Vagina (tissue), 2 donors: ENCODE results near the gene POU6F2. TPM values are rescaled to one million over a fixed set of nuclear protein-coding genes. Genes with fewer than 3 reads are reported as not detected.
"Not testable (repeated sequence)": the region's sequence is repeated elsewhere in the genome, so short reads cannot be mapped to it uniquely, and the experiment has no call there.

Experiments used
- DNase-seq, 2 donors: peaks; one replicate each; pipeline ENCODE4 v3.0.0-alpha.2; 2017; ENCODE audit errors: extremely low spot score in 2 of 2
- H3K27ac ChIP-seq: fragments of 200-600 bp; sonication (generic); one replicate; pipeline ENCODE4 v1.5.1; 2019
- H3K27me3 ChIP-seq: fragments of 200-600 bp; sonication (generic); one replicate; pipeline ENCODE4 v1.5.1; 2019
- H3K36me3 ChIP-seq, 2 donors: fragments of 200-600 bp; sonication (generic); one replicate each; pipeline ENCODE4 v1.5.1; 2017 to 2019
- H3K4me1 ChIP-seq: fragments of 200-600 bp; sonication (generic); one replicate; pipeline ENCODE4 v1.5.1; 2019
- H3K4me3 ChIP-seq, 2 donors: fragments of 200-600 bp; sonication (generic); 1 replicate in 1 of 2; 2 replicates in 1 of 2; pipeline ENCODE4 v1.5.1; 2016 to 2019
- H3K9me3 ChIP-seq: fragments of 200-600 bp; sonication (generic); one replicate; pipeline ENCODE4 v1.5.1; 2019
- CTCF ChIP-seq, 3 experiments: fragments of 450-650 bp in 2 of 3; fragments of 200-600 bp in 1 of 3; sonication (generic) in 1 of 3; IDR thresholded peaks; one replicate each; pipeline ENCODE4 v1.5.1; 2017 to 2019; ENCODE audit warnings: antibody characterized with exemption in 3 of 3, mild to moderate bottlenecking in 2 of 3, moderate library complexity in 2 of 3
- POLR2A ChIP-seq, 2 donors: fragments of 450-650 bp; IDR thresholded peaks; one replicate each; pipeline ENCODE4 v1.6.1; 2017; ENCODE audit warnings: antibody characterized with exemption in 2 of 2, mild to moderate bottlenecking in 2 of 2, moderate library complexity in 2 of 2
- POLR2AphosphoS5 ChIP-seq, 2 donors: sonication (generic); formaldehyde crosslinking; IDR thresholded peaks; one replicate each; pipeline ENCODE4 v1.9.0; 2017; ENCODE audit warnings: antibody characterized with exemption in 2 of 2, mild to moderate bottlenecking in 2 of 2, low read depth in 1 of 2; ENCODE audit not compliant: insufficient read depth in 1 of 2
- intact Hi-C: fragments of 100-400 bp; cut with DNase I; formaldehyde crosslinking; loops from one replicate; pipeline ENCODE4 v1.15.1; 2023
- total RNA-seq: library from RNA; depleted of rRNA; stranded (reverse); fragments of >200 nt; gene quantifications from one replicate; pipeline ENCODE4 v1.2.3, GENCODE V29; 2016

The POU6F2 gene
- total RNA-seq, 1 donor from 2014 or later = not detected

- no peak for TF ChIP-seq CTCF (IDR thresholded peaks at IDR 0.05)
- no peak for TF ChIP-seq POLR2AphosphoS5 (IDR thresholded peaks at IDR 0.05; ENCODE audit: insufficient read depth in 1 of 2, low read depth in 1 of 2)
- no peak for TF ChIP-seq POLR2A (IDR thresholded peaks at IDR 0.05)
- H3K36me3 ChIP-seq = no peaks in the 10 kb centered on the region
- no peak overlapping the region for H3K4me3 ChIP-seq
- no peak for DNase-seq
- no peak overlapping the region for H3K27ac ChIP-seq
- no peaks in the 10 kb centered on the region for H3K27me3 ChIP-seq
- no peaks in the 10 kb centered on the region for H3K9me3 ChIP-seq
- intact Hi-C loops = loop anchor here (10.0 kb wide), 1 partner anchor 1139 kb away; no protein-coding TSS in a partner anchor
- no peaks in the 10 kb centered on the region for H3K4me1 ChIP-seq
Observed at GRCh38 chr7:39186131-39186530, 208.4 kb downstream of the POU6F2 start.

GRCh38 chr7:39186671-39187070 is 209.0 kb downstream of the POU6F2 start:
- H3K36me3 ChIP-seq = no peaks in the 10 kb centered on the region
- intact Hi-C loops = loop anchor here (10.0 kb wide), 1 partner anchor 1138 kb away; no protein-coding TSS in a partner anchor
- no peak overlapping the region for H3K27ac ChIP-seq
- no peaks in the 10 kb centered on the region for H3K27me3 ChIP-seq
- no peak for DNase-seq
- no peaks in the 10 kb centered on the region for H3K9me3 ChIP-seq
- H3K4me3 ChIP-seq = no peak overlapping the region
- no peaks in the 10 kb centered on the region for H3K4me1 ChIP-seq
- no peak for TF ChIP-seq POLR2AphosphoS5 (IDR thresholded peaks at IDR 0.05; ENCODE audit: insufficient read depth in 1 of 2, low read depth in 1 of 2)
- no peak for TF ChIP-seq POLR2A (IDR thresholded peaks at IDR 0.05)
- TF ChIP-seq CTCF (IDR thresholded peaks at IDR 0.05) = no peak

- Histone ChIP-seq H3K36me3 (no peaks in the 10 kb centered on the region), H3K27ac (no peak overlapping the region), H3K4me1 (no peaks in the 10 kb centered on the region), H3K9me3 (no peaks in the 10 kb centered on the region), H3K27me3 (no peaks in the 10 kb centered on the region), H3K4me3 (no peak overlapping the region)
- intact Hi-C loops = loop anchor here (10.0 kb wide), 1 partner anchor 1138 kb away; no protein-coding TSS in a partner anchor
- TF ChIP-seq POLR2AphosphoS5 (IDR thresholded peaks at IDR 0.05; ENCODE audit: insufficient read depth in 1 of 2, low read depth in 1 of 2) = no peak
- no peak for TF ChIP-seq POLR2A (IDR thresholded peaks at IDR 0.05)
- TF ChIP-seq CTCF (IDR thresholded peaks at IDR 0.05) = no peak
- no peak for DNase-seq
Observed at GRCh38 chr7:39187130-39187529, 209.4 kb downstream of the POU6F2 start.

GRCh38 chr7:39192476-39192875 is 214.8 kb downstream of the POU6F2 start:
- intact Hi-C loops = no loop called here
- Histone ChIP-seq H3K4me1 (no peaks in the 10 kb centered on the region), H3K27me3 (no peaks in the 10 kb centered on the region), H3K27ac (no peak overlapping the region), H3K9me3 (no peaks in the 10 kb centered on the region), H3K36me3 (no peaks in the 10 kb centered on the region), H3K4me3 (no peak overlapping the region)
- TF ChIP-seq POLR2A (IDR thresholded peaks at IDR 0.05) = no peak
- TF ChIP-seq CTCF (IDR thresholded peaks at IDR 0.05) = no peak
- TF ChIP-seq POLR2AphosphoS5 (IDR thresholded peaks at IDR 0.05; ENCODE audit: insufficient read depth in 1 of 2, low read depth in 1 of 2) = no peak
- DNase-seq = no peak

- not testable (repeated sequence) for H3K27ac ChIP-seq, DNase-seq, H3K4me1 ChIP-seq
Observed at GRCh38 chr7:39194388-39194787, 216.7 kb downstream of the POU6F2 start.

More at GRCh38 chr7:39194388-39194787, 216.7 kb downstream of the POU6F2 start:
- intact Hi-C loops, H3K36me3 ChIP-seq, H3K9me3 ChIP-seq, H3K4me3 ChIP-seq, H3K27me3 ChIP-seq: not testable (repeated sequence)
